ENCODE measurements around the gene ATF1.

ATF1 gene

DNA sequence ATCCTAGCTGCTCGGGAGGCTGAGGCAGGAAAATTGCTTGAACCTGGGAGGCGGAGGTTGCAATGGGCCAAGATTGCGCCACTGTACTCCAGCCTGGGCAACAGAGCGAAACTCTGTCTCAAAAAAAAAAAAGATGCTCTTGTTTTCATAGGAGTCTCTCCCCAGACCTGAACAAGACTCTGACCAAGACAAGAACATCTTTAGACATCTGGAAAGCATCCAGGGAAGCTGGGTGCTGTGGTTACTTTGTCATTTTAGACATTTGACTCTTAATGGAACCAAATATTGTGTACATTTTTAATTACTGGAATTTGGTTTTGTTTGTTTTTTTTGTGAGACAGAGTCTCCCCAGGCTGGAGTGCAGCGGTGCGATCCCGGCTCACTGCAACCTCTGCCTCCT, 21.1 kb upstream of the ATF1 start:
- TF ChIP-seq, protein P1, sequence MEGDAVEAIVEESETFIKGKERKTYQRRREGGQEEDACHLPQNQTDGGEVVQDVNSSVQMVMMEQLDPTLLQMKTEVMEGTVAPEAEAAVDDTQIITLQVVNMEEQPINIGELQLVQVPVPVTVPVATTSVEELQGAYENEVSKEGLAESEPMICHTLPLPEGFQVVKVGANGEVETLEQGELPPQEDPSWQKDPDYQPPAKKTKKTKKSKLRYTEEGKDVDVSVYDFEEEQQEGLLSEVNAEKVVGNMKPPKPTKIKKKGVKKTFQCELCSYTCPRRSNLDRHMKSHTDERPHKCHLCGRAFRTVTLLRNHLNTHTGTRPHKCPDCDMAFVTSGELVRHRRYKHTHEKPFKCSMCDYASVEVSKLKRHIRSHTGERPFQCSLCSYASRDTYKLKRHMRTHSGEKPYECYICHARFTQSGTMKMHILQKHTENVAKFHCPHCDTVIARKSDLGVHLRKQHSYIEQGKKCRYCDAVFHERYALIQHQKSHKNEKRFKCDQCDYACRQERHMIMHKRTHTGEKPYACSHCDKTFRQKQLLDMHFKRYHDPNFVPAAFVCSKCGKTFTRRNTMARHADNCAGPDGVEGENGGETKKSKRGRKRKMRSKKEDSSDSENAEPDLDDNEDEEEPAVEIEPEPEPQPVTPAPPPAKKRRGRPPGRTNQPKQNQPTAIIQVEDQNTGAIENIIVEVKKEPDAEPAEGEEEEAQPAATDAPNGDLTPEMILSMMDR (conservative IDR thresholded peaks at IDR 0.05), result no peak
- no peak for TF ChIP-seq ZFX (IDR thresholded peaks at IDR 0.05)
- H3K27ac ChIP-seq, result no peak overlapping the region

DNA sequence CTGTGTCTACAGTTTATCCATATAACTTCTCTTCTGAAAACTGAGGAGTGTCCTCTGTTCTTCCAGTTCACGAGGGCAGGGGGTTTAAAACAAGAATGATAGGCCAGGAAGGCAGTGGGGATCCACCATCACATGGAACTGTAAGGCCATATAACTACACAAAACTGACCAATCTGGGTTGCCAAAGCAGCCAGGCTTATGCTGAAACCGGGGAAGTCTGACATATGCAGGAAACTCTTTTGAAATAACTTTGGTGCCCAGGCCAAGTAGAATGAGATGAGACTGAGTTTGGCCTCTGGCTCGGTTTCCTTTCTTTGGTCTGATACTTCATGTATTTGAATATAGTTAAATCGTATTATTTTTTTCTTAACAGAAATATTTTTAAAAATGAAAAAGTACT, 18.0 kb upstream of the ATF1 start:
- no peak overlapping the region for H3K27ac ChIP-seq
- no peak for TF ChIP-seq ZFX (IDR thresholded peaks at IDR 0.05)
- TF ChIP-seq, protein P1 (conservative IDR thresholded peaks at IDR 0.05), result no peak

DNA sequence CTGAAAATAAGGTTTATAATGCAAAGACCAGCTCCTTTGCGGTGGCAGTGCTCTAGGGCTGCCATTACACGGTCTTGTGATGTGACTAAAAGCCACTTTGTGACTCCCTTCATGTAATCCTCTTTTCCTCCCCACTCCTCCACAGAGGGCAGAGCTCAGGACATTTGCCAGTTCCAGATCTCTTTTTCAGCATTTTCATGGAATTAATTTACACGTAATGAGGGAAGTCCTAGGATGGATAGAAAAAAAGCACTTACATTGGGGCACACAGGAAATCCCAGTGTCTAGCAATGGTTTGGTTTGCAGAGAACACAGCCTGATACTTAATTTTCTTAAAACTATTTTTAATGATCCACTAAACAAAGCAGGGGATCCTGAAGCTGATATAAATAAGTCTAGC, 17.5 kb upstream of the ATF1 start:
- no peak overlapping the region for H3K27ac ChIP-seq
- no peak for TF ChIP-seq ZFX (IDR thresholded peaks at IDR 0.05)
- TF ChIP-seq, protein P1 (conservative IDR thresholded peaks at IDR 0.05), result no peak

DNA sequence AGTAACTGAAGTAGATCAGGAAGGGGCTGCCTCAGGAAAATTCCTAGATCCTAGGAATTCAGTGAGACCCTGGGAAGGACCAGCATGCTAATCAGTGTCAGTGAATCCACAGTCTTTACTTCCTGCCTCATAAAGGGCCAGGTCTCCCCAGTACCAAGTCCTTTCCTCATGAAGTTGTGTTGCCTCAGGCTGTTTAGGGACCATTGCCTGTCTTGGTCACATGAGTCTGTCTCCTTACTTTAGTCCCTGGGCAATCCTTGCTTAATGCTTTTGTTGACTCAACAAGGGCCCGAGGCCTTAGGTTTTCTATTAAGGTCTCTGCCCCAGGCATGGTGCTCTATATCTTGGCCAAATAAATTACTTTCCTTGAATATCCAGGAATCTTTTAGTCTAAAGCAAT, 16.1 kb upstream of the ATF1 start:
- H3K27ac ChIP-seq, result no peak overlapping the region

DNA sequence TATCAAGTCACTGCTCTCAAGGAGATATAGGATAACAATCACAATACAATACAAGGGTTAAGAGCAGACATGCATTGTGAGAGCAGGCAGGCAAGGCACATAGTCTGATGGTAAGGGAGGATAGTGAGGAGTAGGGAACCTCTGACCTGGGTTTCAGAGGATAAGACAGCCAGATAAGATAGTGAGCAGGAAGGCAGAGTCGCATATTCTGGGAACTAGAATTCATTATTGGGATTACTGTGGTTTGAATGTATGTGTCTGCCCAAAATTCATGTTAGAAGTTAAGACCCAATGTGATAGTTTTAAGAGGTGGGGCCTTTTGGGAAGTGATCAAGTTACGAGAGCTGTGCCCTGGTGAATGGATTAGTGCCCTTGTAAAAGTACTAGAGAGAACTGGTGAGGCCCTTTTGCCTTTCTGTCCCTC, 14.4 kb upstream of the ATF1 start:
- TF ChIP-seq ZFX (IDR thresholded peaks at IDR 0.05), result no peak
- TF ChIP-seq, protein P1 (conservative IDR thresholded peaks at IDR 0.05), result no peak
- H3K27ac ChIP-seq, result no peak overlapping the region

More for the DNA sequence above, 16.1 kb upstream of the ATF1 start:
- TF ChIP-seq, protein P1 (conservative IDR thresholded peaks at IDR 0.05), result no peak
- TF ChIP-seq ZFX (IDR thresholded peaks at IDR 0.05), result no peak

DNA sequence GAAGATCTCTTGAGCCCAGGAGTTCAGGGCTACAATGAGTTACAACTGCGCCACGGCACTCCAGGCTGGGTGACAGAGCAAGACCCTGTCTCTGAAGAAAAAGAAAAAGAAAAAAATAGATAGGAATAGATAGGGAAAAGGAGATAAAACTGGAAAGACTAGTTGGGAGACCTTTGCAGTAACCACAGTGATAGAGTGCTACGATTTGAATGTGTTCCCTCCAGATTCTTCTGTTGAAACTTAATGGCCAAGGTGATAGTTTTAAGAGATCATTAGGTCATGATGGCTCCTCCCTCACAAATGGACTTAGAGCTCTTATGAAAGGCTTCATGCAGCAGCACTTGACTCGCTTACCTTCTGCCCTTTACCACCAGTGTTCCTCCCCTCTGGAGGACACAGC, 13.5 kb upstream of the ATF1 start:
- no peak overlapping the region for H3K27ac ChIP-seq
- TF ChIP-seq, protein P1 (conservative IDR thresholded peaks at IDR 0.05), result no peak
- no peak for TF ChIP-seq ZFX (IDR thresholded peaks at IDR 0.05)

DNA sequence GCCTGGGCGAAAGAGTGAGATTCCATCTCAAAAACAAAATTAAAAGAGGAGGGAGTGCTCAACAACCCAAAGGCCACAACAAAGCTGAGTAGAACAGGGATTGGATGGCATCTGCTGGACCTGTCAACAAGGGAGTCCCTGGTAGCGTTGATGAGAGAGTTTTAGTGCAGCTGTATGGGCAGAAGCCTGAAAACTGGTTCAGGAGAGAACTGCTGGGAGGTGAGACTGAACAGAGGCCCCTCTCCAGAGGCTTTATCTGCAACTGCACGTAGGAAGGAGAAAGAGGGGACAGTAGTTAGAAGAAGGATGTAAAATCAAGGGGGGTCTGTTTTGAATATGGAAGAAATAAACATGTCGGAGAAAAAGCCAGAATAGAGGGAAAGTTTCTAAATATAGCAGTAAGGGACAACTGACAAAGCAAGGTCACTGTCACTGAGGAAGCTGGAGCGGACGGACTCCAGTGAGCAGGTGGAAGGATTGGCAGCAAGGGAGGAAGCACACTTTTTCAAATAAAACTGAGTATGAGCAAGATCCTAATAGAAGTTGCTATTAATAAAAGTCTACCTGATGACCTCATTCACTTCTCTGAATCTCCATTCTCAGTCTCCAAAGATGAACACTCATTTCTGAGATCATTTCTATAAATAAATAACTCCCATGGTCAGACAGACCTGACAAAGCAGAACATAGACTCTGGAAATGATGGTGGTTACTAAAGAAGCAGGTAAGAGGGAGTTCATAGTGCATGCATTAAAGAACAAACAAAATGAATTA, 11.8 kb upstream of the ATF1 start:
- H3K27ac ChIP-seq, result no peak overlapping the region
- TF ChIP-seq ZFX (IDR thresholded peaks at IDR 0.05), result no peak
- TF ChIP-seq, protein P1 (conservative IDR thresholded peaks at IDR 0.05), result no peak

Data from C4-2B (cell line).